Omental fat pad (tissue), 4 donors: ENCODE measurements around the gene PRMT3. TPM values are rescaled to one million over a fixed set of nuclear protein-coding genes. Genes with fewer than 3 reads are reported as not detected.
"Not testable (repeated sequence)": the region's sequence is repeated elsewhere in the genome, so short reads cannot be mapped to it uniquely, and the experiment has no call there.

Experiments
- ATAC-seq: fragments of 150-250 bp; one replicate; pipeline ENCODE4 v1.9.1; 2016; ENCODE audit warnings: mild to moderate bottlenecking, moderate library complexity; ENCODE audit not compliant: low FRiP score
- DNase-seq: peaks from one replicate; pipeline ENCODE4 v3.0.0-alpha.2; 2019; ENCODE audit warnings: low spot score
- CTCF ChIP-seq, 3 donors: fragments of 450-650 bp; IDR thresholded peaks; one replicate each; pipeline ENCODE4 v1.5.1; 2016 to 2017; ENCODE audit warnings: antibody characterized with exemption in 3 of 3, mild to moderate bottlenecking in 3 of 3, moderate library complexity in 2 of 3
- total RNA-seq, 4 donors: library from RNA; depleted of rRNA; stranded (reverse); fragments of >200 nt; gene quantifications; one replicate each; pipeline ENCODE4 v1.1.0, GENCODE V29; 2016

The PRMT3 gene
- total RNA-seq, 4 donors from 2014 or later = 13.8 to 21.0 (median 16.0) TPM

- no peak for ATAC-seq
- no peak for DNase-seq
Measured at GRCh38 chr11:20483931-20484330, 96.4 kb downstream of the PRMT3 start.

GRCh38 chr11:20484416-20484815 lies 96.9 kb downstream of the PRMT3 start:
- not testable (repeated sequence) for ATAC-seq, DNase-seq

More at GRCh38 chr11:20483931-20484330, 96.4 kb downstream of the PRMT3 start:
- TF ChIP-seq CTCF (IDR thresholded peaks at IDR 0.05) = no peak

GRCh38 chr11:20488352-20488751 lies 100.8 kb downstream of the PRMT3 start:
- DNase-seq (no peak), ATAC-seq (no peak)
- TF ChIP-seq CTCF (IDR thresholded peaks at IDR 0.05) = no peak

GRCh38 chr11:20489948-20490347 lies 102.4 kb downstream of the PRMT3 start:
- no peak for DNase-seq
- TF ChIP-seq CTCF (IDR thresholded peaks at IDR 0.05) = no peak
- ATAC-seq = no peak

- no peak for DNase-seq
- ATAC-seq = no peak
- TF ChIP-seq CTCF (IDR thresholded peaks at IDR 0.05) = no peak
Measured at GRCh38 chr11:20493340-20493739, 105.8 kb downstream of the PRMT3 start.

GRCh38 chr11:20497124-20497792 lies 109.7 kb downstream of the PRMT3 start:
- DNase-seq (no peak), ATAC-seq (no peak)
- TF ChIP-seq CTCF (IDR thresholded peaks at IDR 0.05) = no peak

- no peak for ATAC-seq
- DNase-seq = no peak
- no peak for TF ChIP-seq CTCF (IDR thresholded peaks at IDR 0.05)
Measured at GRCh38 chr11:20501252-20501651, 113.7 kb downstream of the PRMT3 start.
